Left cardiac atrium (tissue), 4 donors: ENCODE measurements around the gene RAB1B. TPM values are rescaled to one million over a fixed set of nuclear protein-coding genes. Genes with fewer than 3 reads are reported as not detected.
"Not testable (repeated sequence)": the region's sequence is repeated elsewhere in the genome, so short reads cannot be mapped to it uniquely, and the experiment has no call there.

ENCODE experiments used
- ATAC-seq, 2 donors: fragments of 200-7000 bp; cut with Tn5 transposase; one replicate each; pipeline ENCODE4 v1.9.1; 2020; ENCODE audit warnings: mild to moderate bottlenecking in 2 of 2, moderate library complexity in 2 of 2
- DNase-seq: peaks from one replicate; pipeline ENCODE4 v3.0.0-alpha.2; 2020
- intact Hi-C, 2 donors: fragments of 100-400 bp; cut with DNase I; formaldehyde crosslinking; loops; one replicate each; pipeline versions ENCODE4 v1.14.1 to v1.15.1; 2022 to 2023
- total RNA-seq, 2 donors: library from RNA; stranded (reverse); fragmentation: NEBNext Ultra II Directional; extraction: Animal tissue kit (Norgen Biotek cat#: 25700); gene quantifications; one replicate each; pipeline ENCODE4 v1.2.1, GENCODE V29; 2021
- donor health status: DM: no; HTN: yes; CAD: no.
- donor health status: DM: no; HTN: yes; CAD: no; lungs with severe emphysema.
- donor health status: DM: yes; HTN: yes; CAD: no.
- donor health status: Dilated cardiomyopathy.

RAB1B gene
- total RNA-seq, 2 donors from 2014 or later, result 114 to 115 TPM

- DNase-seq (peak; percentile 39), ATAC-seq (no peak)
- intact Hi-C loops, result loop anchor here in 1 of 2 donors (5.0 kb wide), 1 partner anchor 74 kb away; no protein-coding TSS in a partner anchor
These were observed 45.1 kb downstream of the RAB1B start for GRCh38 chr11:66313321-66314185.

- intact Hi-C loops, result loop anchor here in 1 of 2 donors (5.0 kb wide), 1 partner anchor 73 kb away; no protein-coding TSS in a partner anchor
- no peak for ATAC-seq
- no peak for DNase-seq
These were observed 45.7 kb downstream of the RAB1B start for GRCh38 chr11:66314186-66314501.

GRCh38 chr11:66314561-66315497 lies 46.4 kb downstream of the RAB1B start:
- intact Hi-C loops, result loop anchor here in 1 of 2 donors (5.0 kb wide), 1 partner anchor 72 kb away; no protein-coding TSS in a partner anchor
- no peak for ATAC-seq

GRCh38 chr11:66315498-66315885 lies 47.1 kb downstream of the RAB1B start:
- ATAC-seq (no peak), DNase-seq (no peak)
- intact Hi-C loops, result no loop called here

More at GRCh38 chr11:66314561-66315497, 46.4 kb downstream of the RAB1B start:
- no peak for DNase-seq

GRCh38 chr11:66315921-66316811 lies 47.7 kb downstream of the RAB1B start:
- DNase-seq (no peak), ATAC-seq (no peak)
- intact Hi-C loops, result no loop called here

GRCh38 chr11:66316849-66317251 lies 48.4 kb downstream of the RAB1B start, which contains the start of gene CD248:
Gene CD248, minus strand, starts transcription at chr11:66317044. Its CDS starts 17 bp downstream, at chr11:66317027.
- DNase-seq (peak; percentile 83), ATAC-seq (peak; percentile 54 to 60)
- intact Hi-C loops, result no loop called here

- intact Hi-C loops, result no loop called here
- DNase-seq, result peak; percentile 53
- ATAC-seq, result peak; percentile 5 to 32
These were observed 48.9 kb downstream of the RAB1B start for GRCh38 chr11:66317322-66317722.

- peak; percentile 72 for DNase-seq
- intact Hi-C loops, result no loop called here
- peak; percentile 10 to 12 for ATAC-seq
These were observed 49.5 kb downstream of the RAB1B start for GRCh38 chr11:66317723-66318599.

- no peak for DNase-seq
- no peak for ATAC-seq
- intact Hi-C loops, result no loop called here
These were observed 50.1 kb downstream of the RAB1B start for GRCh38 chr11:66318600-66318970.

- DNase-seq, ATAC-seq, intact Hi-C loops: not testable (repeated sequence)
These were observed 51.9 kb downstream of the RAB1B start for GRCh38 chr11:66320289-66320688.

- DNase-seq, ATAC-seq, intact Hi-C loops: not testable (repeated sequence)
These were observed 52.3 kb downstream of the RAB1B start for GRCh38 chr11:66320748-66321147.

- DNase-seq (no peak), ATAC-seq (no peak)
- intact Hi-C loops, result no loop called here
These were observed 53.2 kb downstream of the RAB1B start for GRCh38 chr11:66321606-66322005.

- peak; percentile 76 for DNase-seq
- intact Hi-C loops, result no loop called here
- ATAC-seq, result peak; percentile 42 to 57
These were observed 54.4 kb downstream of the RAB1B start for GRCh38 chr11:66322732-66323427.

GRCh38 chr11:66323684-66324083 lies 55.2 kb downstream of the RAB1B start:
- intact Hi-C loops, result no loop called here
- DNase-seq (no peak), ATAC-seq (no peak)

- ATAC-seq (no peak), DNase-seq (no peak)
- intact Hi-C loops, result no loop called here
These were observed 56.2 kb downstream of the RAB1B start for GRCh38 chr11:66324664-66325063.

- intact Hi-C loops, result no loop called here
- DNase-seq, result no peak
- ATAC-seq, result no peak
These were observed 56.8 kb downstream of the RAB1B start for GRCh38 chr11:66325263-66325671.
